Panc1 (cell line): ENCODE results near the gene PACSIN1.

Experiments
- CTCF ChIP-seq: fragments of 450-650 bp; IDR thresholded peaks from 2 replicates; pipeline ENCODE4 v1.5.1; 2017; ENCODE audit warnings: mild to moderate bottlenecking
- POLR2AphosphoS5 ChIP-seq: IDR thresholded peaks from 2 replicates; pipeline ENCODE4 v1.6.1; 2012; ENCODE audit warnings: mild to moderate bottlenecking, low read depth, low read length, moderate library complexity
- TF ChIP-seq, protein P1 (sequence below), 2 experiments: IDR thresholded peaks; 2 replicates each; pipeline ENCODE4 v1.6.1; 2011 to 2012; ENCODE audit warnings: low read depth in 2 of 2, control low read depth in 1 of 2, low read length in 1 of 2, mild to moderate bottlenecking in 1 of 2, moderate library complexity in 1 of 2; ENCODE audit not compliant: insufficient read depth in 1 of 2

- TF ChIP-seq CTCF (no peak), POLR2AphosphoS5 (no peak)
- TF ChIP-seq, protein P1, sequence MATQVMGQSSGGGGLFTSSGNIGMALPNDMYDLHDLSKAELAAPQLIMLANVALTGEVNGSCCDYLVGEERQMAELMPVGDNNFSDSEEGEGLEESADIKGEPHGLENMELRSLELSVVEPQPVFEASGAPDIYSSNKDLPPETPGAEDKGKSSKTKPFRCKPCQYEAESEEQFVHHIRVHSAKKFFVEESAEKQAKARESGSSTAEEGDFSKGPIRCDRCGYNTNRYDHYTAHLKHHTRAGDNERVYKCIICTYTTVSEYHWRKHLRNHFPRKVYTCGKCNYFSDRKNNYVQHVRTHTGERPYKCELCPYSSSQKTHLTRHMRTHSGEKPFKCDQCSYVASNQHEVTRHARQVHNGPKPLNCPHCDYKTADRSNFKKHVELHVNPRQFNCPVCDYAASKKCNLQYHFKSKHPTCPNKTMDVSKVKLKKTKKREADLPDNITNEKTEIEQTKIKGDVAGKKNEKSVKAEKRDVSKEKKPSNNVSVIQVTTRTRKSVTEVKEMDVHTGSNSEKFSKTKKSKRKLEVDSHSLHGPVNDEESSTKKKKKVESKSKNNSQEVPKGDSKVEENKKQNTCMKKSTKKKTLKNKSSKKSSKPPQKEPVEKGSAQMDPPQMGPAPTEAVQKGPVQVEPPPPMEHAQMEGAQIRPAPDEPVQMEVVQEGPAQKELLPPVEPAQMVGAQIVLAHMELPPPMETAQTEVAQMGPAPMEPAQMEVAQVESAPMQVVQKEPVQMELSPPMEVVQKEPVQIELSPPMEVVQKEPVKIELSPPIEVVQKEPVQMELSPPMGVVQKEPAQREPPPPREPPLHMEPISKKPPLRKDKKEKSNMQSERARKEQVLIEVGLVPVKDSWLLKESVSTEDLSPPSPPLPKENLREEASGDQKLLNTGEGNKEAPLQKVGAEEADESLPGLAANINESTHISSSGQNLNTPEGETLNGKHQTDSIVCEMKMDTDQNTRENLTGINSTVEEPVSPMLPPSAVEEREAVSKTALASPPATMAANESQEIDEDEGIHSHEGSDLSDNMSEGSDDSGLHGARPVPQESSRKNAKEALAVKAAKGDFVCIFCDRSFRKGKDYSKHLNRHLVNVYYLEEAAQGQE (IDR thresholded peaks at IDR 0.05; ENCODE audit: insufficient read depth in 1 of 2, low read depth in 2 of 2, low read length in 1 of 2) = no peak
These were observed 3.3 kb upstream of the PACSIN1 start for GRCh38 chr6:34462551-34462971.
